ENCODE results near the gene CTSO. TPM values are rescaled to one million over a fixed set of nuclear protein-coding genes. Genes with fewer than 3 reads are reported as not detected.

Gene CTSO
- total and polyA plus RNA-seq, 2 of the 8 experiments (the other 6 are each of a cell fraction or from before 2014, with no cell fraction given) = 0.39 to 0.41 TPM

DNA sequence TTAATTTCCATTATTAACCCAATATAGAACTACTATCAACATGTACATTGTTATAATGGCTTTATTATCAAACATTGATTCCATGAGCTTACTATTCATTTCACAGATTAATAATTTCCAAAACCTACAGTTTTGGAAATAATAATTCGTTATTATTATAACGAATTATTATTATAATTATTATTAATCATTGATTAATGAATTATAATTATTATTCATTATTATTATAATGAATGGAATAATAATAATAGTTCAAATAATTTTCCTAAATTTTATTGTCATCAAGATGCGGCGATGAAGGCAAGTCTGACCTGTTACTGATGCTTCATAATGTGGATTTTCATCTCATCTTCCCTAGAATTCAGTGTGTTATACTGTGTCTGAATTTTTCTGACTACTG, 22.0 kb downstream of the CTSO start (continued):
- TF ChIP-seq, protein P1, sequence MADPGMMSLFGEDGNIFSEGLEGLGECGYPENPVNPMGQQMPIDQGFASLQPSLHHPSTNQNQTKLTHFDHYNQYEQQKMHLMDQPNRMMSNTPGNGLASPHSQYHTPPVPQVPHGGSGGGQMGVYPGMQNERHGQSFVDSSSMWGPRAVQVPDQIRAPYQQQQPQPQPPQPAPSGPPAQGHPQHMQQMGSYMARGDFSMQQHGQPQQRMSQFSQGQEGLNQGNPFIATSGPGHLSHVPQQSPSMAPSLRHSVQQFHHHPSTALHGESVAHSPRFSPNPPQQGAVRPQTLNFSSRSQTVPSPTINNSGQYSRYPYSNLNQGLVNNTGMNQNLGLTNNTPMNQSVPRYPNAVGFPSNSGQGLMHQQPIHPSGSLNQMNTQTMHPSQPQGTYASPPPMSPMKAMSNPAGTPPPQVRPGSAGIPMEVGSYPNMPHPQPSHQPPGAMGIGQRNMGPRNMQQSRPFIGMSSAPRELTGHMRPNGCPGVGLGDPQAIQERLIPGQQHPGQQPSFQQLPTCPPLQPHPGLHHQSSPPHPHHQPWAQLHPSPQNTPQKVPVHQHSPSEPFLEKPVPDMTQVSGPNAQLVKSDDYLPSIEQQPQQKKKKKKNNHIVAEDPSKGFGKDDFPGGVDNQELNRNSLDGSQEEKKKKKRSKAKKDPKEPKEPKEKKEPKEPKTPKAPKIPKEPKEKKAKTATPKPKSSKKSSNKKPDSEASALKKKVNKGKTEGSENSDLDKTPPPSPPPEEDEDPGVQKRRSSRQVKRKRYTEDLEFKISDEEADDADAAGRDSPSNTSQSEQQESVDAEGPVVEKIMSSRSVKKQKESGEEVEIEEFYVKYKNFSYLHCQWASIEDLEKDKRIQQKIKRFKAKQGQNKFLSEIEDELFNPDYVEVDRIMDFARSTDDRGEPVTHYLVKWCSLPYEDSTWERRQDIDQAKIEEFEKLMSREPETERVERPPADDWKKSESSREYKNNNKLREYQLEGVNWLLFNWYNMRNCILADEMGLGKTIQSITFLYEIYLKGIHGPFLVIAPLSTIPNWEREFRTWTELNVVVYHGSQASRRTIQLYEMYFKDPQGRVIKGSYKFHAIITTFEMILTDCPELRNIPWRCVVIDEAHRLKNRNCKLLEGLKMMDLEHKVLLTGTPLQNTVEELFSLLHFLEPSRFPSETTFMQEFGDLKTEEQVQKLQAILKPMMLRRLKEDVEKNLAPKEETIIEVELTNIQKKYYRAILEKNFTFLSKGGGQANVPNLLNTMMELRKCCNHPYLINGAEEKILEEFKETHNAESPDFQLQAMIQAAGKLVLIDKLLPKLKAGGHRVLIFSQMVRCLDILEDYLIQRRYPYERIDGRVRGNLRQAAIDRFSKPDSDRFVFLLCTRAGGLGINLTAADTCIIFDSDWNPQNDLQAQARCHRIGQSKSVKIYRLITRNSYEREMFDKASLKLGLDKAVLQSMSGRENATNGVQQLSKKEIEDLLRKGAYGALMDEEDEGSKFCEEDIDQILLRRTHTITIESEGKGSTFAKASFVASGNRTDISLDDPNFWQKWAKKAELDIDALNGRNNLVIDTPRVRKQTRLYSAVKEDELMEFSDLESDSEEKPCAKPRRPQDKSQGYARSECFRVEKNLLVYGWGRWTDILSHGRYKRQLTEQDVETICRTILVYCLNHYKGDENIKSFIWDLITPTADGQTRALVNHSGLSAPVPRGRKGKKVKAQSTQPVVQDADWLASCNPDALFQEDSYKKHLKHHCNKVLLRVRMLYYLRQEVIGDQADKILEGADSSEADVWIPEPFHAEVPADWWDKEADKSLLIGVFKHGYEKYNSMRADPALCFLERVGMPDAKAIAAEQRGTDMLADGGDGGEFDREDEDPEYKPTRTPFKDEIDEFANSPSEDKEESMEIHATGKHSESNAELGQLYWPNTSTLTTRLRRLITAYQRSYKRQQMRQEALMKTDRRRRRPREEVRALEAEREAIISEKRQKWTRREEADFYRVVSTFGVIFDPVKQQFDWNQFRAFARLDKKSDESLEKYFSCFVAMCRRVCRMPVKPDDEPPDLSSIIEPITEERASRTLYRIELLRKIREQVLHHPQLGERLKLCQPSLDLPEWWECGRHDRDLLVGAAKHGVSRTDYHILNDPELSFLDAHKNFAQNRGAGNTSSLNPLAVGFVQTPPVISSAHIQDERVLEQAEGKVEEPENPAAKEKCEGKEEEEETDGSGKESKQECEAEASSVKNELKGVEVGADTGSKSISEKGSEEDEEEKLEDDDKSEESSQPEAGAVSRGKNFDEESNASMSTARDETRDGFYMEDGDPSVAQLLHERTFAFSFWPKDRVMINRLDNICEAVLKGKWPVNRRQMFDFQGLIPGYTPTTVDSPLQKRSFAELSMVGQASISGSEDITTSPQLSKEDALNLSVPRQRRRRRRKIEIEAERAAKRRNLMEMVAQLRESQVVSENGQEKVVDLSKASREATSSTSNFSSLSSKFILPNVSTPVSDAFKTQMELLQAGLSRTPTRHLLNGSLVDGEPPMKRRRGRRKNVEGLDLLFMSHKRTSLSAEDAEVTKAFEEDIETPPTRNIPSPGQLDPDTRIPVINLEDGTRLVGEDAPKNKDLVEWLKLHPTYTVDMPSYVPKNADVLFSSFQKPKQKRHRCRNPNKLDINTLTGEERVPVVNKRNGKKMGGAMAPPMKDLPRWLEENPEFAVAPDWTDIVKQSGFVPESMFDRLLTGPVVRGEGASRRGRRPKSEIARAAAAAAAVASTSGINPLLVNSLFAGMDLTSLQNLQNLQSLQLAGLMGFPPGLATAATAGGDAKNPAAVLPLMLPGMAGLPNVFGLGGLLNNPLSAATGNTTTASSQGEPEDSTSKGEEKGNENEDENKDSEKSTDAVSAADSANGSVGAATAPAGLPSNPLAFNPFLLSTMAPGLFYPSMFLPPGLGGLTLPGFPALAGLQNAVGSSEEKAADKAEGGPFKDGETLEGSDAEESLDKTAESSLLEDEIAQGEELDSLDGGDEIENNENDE (IDR thresholded peaks at IDR 0.05; ENCODE audit: insufficient replicate concordance, low read length) = no peak
- TF ChIP-seq CBX8 (IDR thresholded peaks at IDR 0.05; ENCODE audit: borderline replicate concordance, low read depth, low read length) = no peak
- TF ChIP-seq TEAD4 (IDR thresholded peaks at IDR 0.05; ENCODE audit: low read depth, low read length) = no peak
- TF ChIP-seq POLR2AphosphoS5 (IDR thresholded peaks at IDR 0.05; ENCODE audit: low read depth, low read length) = no peak
- no peak for TF ChIP-seq RNF2 (IDR thresholded peaks at IDR 0.05; ENCODE audit: borderline replicate concordance, low read depth, low read length, missing control alignments, poor library complexity, severe bottlenecking)
- no peak for TF ChIP-seq SUZ12 (IDR thresholded peaks at IDR 0.05; ENCODE audit: low read length)
- TF ChIP-seq, protein P2, sequence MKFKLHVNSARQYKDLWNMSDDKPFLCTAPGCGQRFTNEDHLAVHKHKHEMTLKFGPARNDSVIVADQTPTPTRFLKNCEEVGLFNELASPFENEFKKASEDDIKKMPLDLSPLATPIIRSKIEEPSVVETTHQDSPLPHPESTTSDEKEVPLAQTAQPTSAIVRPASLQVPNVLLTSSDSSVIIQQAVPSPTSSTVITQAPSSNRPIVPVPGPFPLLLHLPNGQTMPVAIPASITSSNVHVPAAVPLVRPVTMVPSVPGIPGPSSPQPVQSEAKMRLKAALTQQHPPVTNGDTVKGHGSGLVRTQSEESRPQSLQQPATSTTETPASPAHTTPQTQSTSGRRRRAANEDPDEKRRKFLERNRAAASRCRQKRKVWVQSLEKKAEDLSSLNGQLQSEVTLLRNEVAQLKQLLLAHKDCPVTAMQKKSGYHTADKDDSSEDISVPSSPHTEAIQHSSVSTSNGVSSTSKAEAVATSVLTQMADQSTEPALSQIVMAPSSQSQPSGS (IDR thresholded peaks at IDR 0.05; ENCODE audit: low read length) = no peak
- TF ChIP-seq ASH2L (IDR thresholded peaks at IDR 0.05; ENCODE audit: low read length) = no peak
- no peak for TF ChIP-seq GTF2F1 (IDR thresholded peaks at IDR 0.05; ENCODE audit: borderline replicate concordance, low read depth, low read length)
